IMR-90 (cell line): Measurements from ENCODE around the gene RPS6KA5. TPM values are rescaled to one million over a fixed set of nuclear protein-coding genes. Genes with fewer than 3 reads are reported as not detected.

Source experiments
- ATAC-seq: fragments of 200-7000 bp; cut with Tn5 transposase; 2 replicates; pipeline ENCODE4 v1.9.1; 2020; ENCODE audit warnings: low read depth, mild to moderate bottlenecking, moderate library complexity
- BruUV-seq: library from RNA; stranded (reverse); fragments of 400-500 nt; replicated peaks from 2 replicates; lab custom pipeline; 2021; lab: Mats Ljungman, UMichigan
- CTCF ChIA-PET: fragments of 300-600 bp; formaldehyde crosslinking; extraction: SDS; loops from one replicate; lab custom pipeline; 2021; ENCODE audit warnings: antibody characterized with exemption; lab: Yijun Ruan, JAX
- POLR2A ChIA-PET: fragments of 300-600 bp; sonication (Branson Sonifier 250); formaldehyde crosslinking; loops from one replicate; lab custom pipeline; 2022; ENCODE audit warnings: antibody characterized with exemption; ENCODE audit not compliant: unreplicated experiment; lab: Charles Lee
- DNase-seq: peaks from one replicate; pipeline ENCODE4 v3.0.0; 2013
- H2AFZ ChIP-seq: replicated peaks from 2 replicates; pipeline ENCODE3; 2013; ENCODE audit warnings: low read length, mild to moderate bottlenecking; ENCODE audit not compliant: poor library complexity
- H2AK5ac ChIP-seq: 2 replicates; pipeline ENCODE4 v1.6.1; 2013; ENCODE audit warnings: low read depth, low read length, inconsistent platforms
- H2AK9ac ChIP-seq: replicated peaks from 2 replicates; pipeline ENCODE3; 2013; ENCODE audit warnings: mild to moderate bottlenecking, low read depth, low read length, moderate library complexity; ENCODE audit not compliant: poor library complexity
- H2BK120ac ChIP-seq: 2 replicates; pipeline ENCODE4 v1.6.1; 2013; ENCODE audit warnings: low read depth, low read length, inconsistent platforms
- H2BK15ac ChIP-seq: 3 replicates; pipeline ENCODE4 v1.6.1; 2013; ENCODE audit warnings: low read depth, low read length, inconsistent platforms
- H2BK20ac ChIP-seq: 2 replicates; pipeline ENCODE4 v1.6.1; 2013; ENCODE audit warnings: low read depth, mild to moderate bottlenecking, inconsistent platforms, low read length, moderate library complexity
- H2BK5ac ChIP-seq: 2 replicates; pipeline ENCODE4 v1.6.1; 2013; ENCODE audit warnings: mild to moderate bottlenecking, low read depth, low read length, inconsistent platforms; ENCODE audit not compliant: poor library complexity, severe bottlenecking
- H3K14ac ChIP-seq: replicated peaks from 2 replicates; pipeline ENCODE4 v1.6.1; 2013; ENCODE audit warnings: low read depth, low read length, inconsistent platforms
- H3K18ac ChIP-seq: 2 replicates; pipeline ENCODE4 v1.6.1; 2013; ENCODE audit warnings: low read depth, low read length, control low read depth
- H3K23ac ChIP-seq: 2 replicates; pipeline ENCODE4 v1.6.1; 2013; ENCODE audit warnings: low read depth, low read length, inconsistent platforms
- H3K27ac ChIP-seq: 2 replicates; pipeline ENCODE4 v1.5.1; 2013; ENCODE audit warnings: mild to moderate bottlenecking, control low read depth, low read length; ENCODE audit not compliant: insufficient read depth
- H3K27me3 ChIP-seq: 2 replicates; pipeline ENCODE4 v1.6.1; 2013; ENCODE audit warnings: low read length; ENCODE audit not compliant: control insufficient read depth, insufficient read depth
- H3K36me3 ChIP-seq: 2 replicates; pipeline ENCODE4 v1.6.1; 2013; ENCODE audit warnings: low read length, mixed read lengths; ENCODE audit not compliant: control insufficient read depth, insufficient read depth
- H3K4ac ChIP-seq: 2 replicates; pipeline ENCODE4 v1.6.1; 2013; ENCODE audit warnings: low read depth, low read length, inconsistent platforms
- H3K4me1 ChIP-seq: 2 replicates; pipeline ENCODE4 v1.6.1; 2013; ENCODE audit warnings: low read length, mixed read lengths; ENCODE audit not compliant: control insufficient read depth, insufficient read depth
- H3K4me2 ChIP-seq: 2 replicates; pipeline ENCODE4 v1.6.1; 2013; ENCODE audit warnings: low read depth, mild to moderate bottlenecking, control low read depth, low read length, moderate library complexity
- H3K4me3 ChIP-seq: 2 replicates; pipeline ENCODE4 v1.5.1; 2013; ENCODE audit warnings: low read depth, mild to moderate bottlenecking, control low read depth, low read length, moderate library complexity; ENCODE audit not compliant: insufficient read depth
- H3K56ac ChIP-seq: 2 replicates; pipeline ENCODE4 v1.6.1; 2013; ENCODE audit warnings: low read length, inconsistent platforms; ENCODE audit not compliant: insufficient read depth; ENCODE audit errors: extremely low read depth
- H3K79me1 ChIP-seq, 2 experiments: 2 replicates each; pipeline ENCODE4 v1.6.1; 2013; ENCODE audit warnings: low read length in 2 of 2, inconsistent platforms in 1 of 2, low read depth in 1 of 2
- H3K9ac ChIP-seq: 2 replicates; pipeline ENCODE4 v1.6.1; 2013; ENCODE audit warnings: low read depth, low read length, control low read depth
- H3K9me1 ChIP-seq: 2 replicates; pipeline ENCODE4 v1.6.1; 2013; ENCODE audit warnings: low read length, inconsistent platforms; ENCODE audit not compliant: insufficient read depth
- H3K9me3 ChIP-seq: 2 replicates; pipeline ENCODE4 v1.6.1; 2013; ENCODE audit warnings: low read length; ENCODE audit not compliant: control insufficient read depth, insufficient read depth
- H4K20me1 ChIP-seq: 2 replicates; pipeline ENCODE4 v1.6.1; 2013; ENCODE audit warnings: low read length, inconsistent platforms; ENCODE audit not compliant: insufficient read depth
- H4K5ac ChIP-seq: 2 replicates; pipeline ENCODE4 v1.6.1; 2013; ENCODE audit warnings: mild to moderate bottlenecking, low read depth, low read length, control low read depth
- H4K8ac ChIP-seq, 2 experiments: 2 replicates each; pipeline ENCODE4 v1.6.1; 2013; ENCODE audit warnings: low read depth in 2 of 2, low read length in 2 of 2, control low read depth in 1 of 2, inconsistent platforms in 1 of 2
- H4K91ac ChIP-seq: 2 replicates; pipeline ENCODE4 v1.6.1; 2013; ENCODE audit warnings: low read depth, low read length, inconsistent platforms; ENCODE audit not compliant: insufficient read depth
- BHLHE40 ChIP-seq: fragments of 150-350 bp; IDR thresholded peaks from 2 replicates; pipeline ENCODE4 v1.6.1; 2016; ENCODE audit warnings: mild to moderate bottlenecking, low read depth, low read length
- CEBPB ChIP-seq: IDR thresholded peaks from 2 replicates; pipeline ENCODE4 v1.6.1; 2012; ENCODE audit warnings: low read depth, low read length, improper control_type of control experiment
- CHD1 ChIP-seq: IDR thresholded peaks from 2 replicates; pipeline ENCODE4 v1.6.1; 2012; ENCODE audit warnings: low read depth, low read length, improper control_type of control experiment
- CTCF ChIP-seq: conservative IDR thresholded peaks from 2 replicates; pipeline ENCODE4 v1.5.1; 2012; ENCODE audit warnings: mild to moderate bottlenecking, low read depth, low read length, improper control_type of control experiment
- ELK1 ChIP-seq: fragments of 150-350 bp; IDR thresholded peaks from 2 replicates; pipeline ENCODE4 v1.6.1; 2016; ENCODE audit warnings: low read depth, mild to moderate bottlenecking, low read length, moderate library complexity, borderline replicate concordance
- FOS ChIP-seq: fragments of 150-350 bp; IDR thresholded peaks from 2 replicates; pipeline ENCODE4 v1.6.1; 2016; ENCODE audit warnings: low read depth, low read length
- MAFK ChIP-seq: IDR thresholded peaks from 2 replicates; pipeline ENCODE4 v1.6.1; 2012; ENCODE audit warnings: low read depth, low read length, improper control_type of control experiment
- MAZ ChIP-seq: IDR thresholded peaks from 2 replicates; pipeline ENCODE4 v1.6.1; 2012; ENCODE audit warnings: low read depth, mild to moderate bottlenecking, low read length, improper control_type of control experiment, moderate library complexity, borderline replicate concordance
- MXI1 ChIP-seq: IDR thresholded peaks from 2 replicates; pipeline ENCODE4 v1.6.1; 2012; ENCODE audit warnings: low read depth, mild to moderate bottlenecking, low read length, moderate library complexity, borderline replicate concordance
- POLR2A ChIP-seq: IDR thresholded peaks from 2 replicates; pipeline ENCODE4 v1.6.1; 2012; ENCODE audit warnings: mild to moderate bottlenecking, low read depth, low read length
- RAD21 ChIP-seq: IDR thresholded peaks from 2 replicates; pipeline ENCODE4 v1.6.1; 2012; ENCODE audit warnings: low read length, improper control_type of control experiment
- USF2 ChIP-seq: fragments of 150-350 bp; IDR thresholded peaks from 2 replicates; pipeline ENCODE4 v1.6.1; 2017; ENCODE audit warnings: mild to moderate bottlenecking, antibody characterized with exemption, low read length, low read depth
- WGBS, 2 experiments: methylation state at CpG; one replicate each; pipeline versions ENCODE4 v1.1.5 to v1.1.7; 2013; ENCODE audit warnings: missing lambda C conversion rate in 2 of 2; ENCODE audit not compliant: insufficient read length in 1 of 2; ENCODE audit errors: extremely low coverage in 2 of 2; 5-methylcytosine and 5-hydroxymethylcytosine counted together
- dilution Hi-C: fragments of 300-500 bp; cut with HindIII; formaldehyde crosslinking; loops from one replicate; pipeline ENCODE4 v1.14.3; 2018; ENCODE audit warnings: low sequenced_read_pairs; ENCODE audit not compliant: unreplicated experiment
- in situ Hi-C: fragments of 300-500 bp; cut with MboI; formaldehyde crosslinking; loops from 3 replicates; pipeline ENCODE4 v1.14.3; 2019; ENCODE audit warnings: low sequenced_read_pairs, inconsistent platforms, mixed read lengths
- intact Hi-C: fragments of 100-400 bp; cut with micrococcal nuclease; formaldehyde crosslinking; loops from 2 replicates; pipeline ENCODE4 v1.10.0; 2022
- polyA plus RNA-seq, 3 experiments: library from polyadenylated mRNA; depleted of rRNA; stranded (reverse); fragments of >200 nt; gene quantifications; 2 replicates each; pipeline ENCODE4 v1.2.3, GENCODE V29; 2012; ENCODE audit warnings: low replicate concordance in 1 of 3
- total RNA-seq: library from RNA; depleted of rRNA; stranded (reverse); fragments of >200 nt; gene quantifications from 2 replicates; pipeline ENCODE4 v1.2.3, GENCODE V29; 2012

The RPS6KA5 gene
- total and polyA plus RNA-seq, 2 of the 4 experiments (the other 2 are of a cell fraction): 0.36 TPM

- H3K27ac ChIP-seq: peak overlapping the region; percentile 3; the same call in 1 of the 2 replicates
- CTCF ChIA-PET: interaction anchor here (0.6 kb wide), 1 partner anchor 23 kb away, joined by 3 read pairs; the partner anchor contains the start of gene TTC7B
- no TSS peak for BruUV-seq
- H3K9ac ChIP-seq: no peak overlapping the region
- H3K9me1 ChIP-seq: 0 out of 2 replicates have a peak, but pooled peaks cover 4% of the 10 kb centered on the region
- intact Hi-C loops: no loop called here
- H3K56ac ChIP-seq: peak overlapping the region; percentile 43; the same call in 1 of the 2 replicates
- dilution Hi-C loops: no loop called here
- peak overlapping the region; percentile 71 for H3K18ac ChIP-seq
- H2BK20ac ChIP-seq: peak overlapping the region; percentile 64; the same call in 1 of the 2 replicates
- H3K23ac ChIP-seq: peak overlapping the region; percentile 58
- H2AK5ac ChIP-seq: peak overlapping the region; percentile 71; the same call in 1 of the 2 replicates
- in situ Hi-C loops: no loop called here
- POLR2A ChIA-PET: interaction anchor here (0.9 kb wide), 1 partner anchor 19 kb away, joined by 4 read pairs; no protein-coding TSS in a partner anchor
- peak overlapping the region; percentile 91 for H2BK120ac ChIP-seq
- peak overlapping the region; percentile 73 for H3K4me2 ChIP-seq
- H3K9me3 ChIP-seq: no peaks in the 10 kb centered on the region
- H3K36me3 ChIP-seq: no peaks in the 10 kb centered on the region
- H3K4me1 ChIP-seq: peaks cover 7% of the 10 kb centered on the region; the same call in 1 of the 2 replicates
- peak overlapping the region; percentile 79 for H4K5ac ChIP-seq
- peak; percentile 63 for DNase-seq
- no peaks in the 10 kb centered on the region for H3K79me1 ChIP-seq
- TF ChIP-seq RAD21 (no peak), CHD1 (no peak), USF2 (no peak), MAFK (no peak), CTCF (no peak), CEBPB (no peak), POLR2A (no peak), BHLHE40 (no peak), FOS (no peak), MAZ (no peak), ELK1 (no peak), MXI1 (no peak)
- H2BK15ac ChIP-seq: peak overlapping the region; percentile 49; the same call in 2 of the 3 replicates
- H4K8ac ChIP-seq: peak overlapping the region; percentile 84 to 93
- WGBS, 2 experiments: no CpG with 5 or more reads among the region's 10 CpGs
- H3K14ac ChIP-seq: peak overlapping the region; percentile 58
- no peak overlapping the region for H3K4me3 ChIP-seq
- H2AFZ ChIP-seq: peak overlapping the region; percentile 88
- H4K91ac ChIP-seq: peak overlapping the region; percentile 79
- H3K4ac ChIP-seq: peak overlapping the region; percentile 83
- no peak overlapping the region for H2AK9ac ChIP-seq
- H3K27me3 ChIP-seq: no peaks in the 10 kb centered on the region
- ATAC-seq: peak; percentile 81
- peak overlapping the region; percentile 50 for H2BK5ac ChIP-seq
- no peaks in the 10 kb centered on the region for H4K20me1 ChIP-seq
Measured at GRCh38 chr14:90839024-90839888, 221.2 kb downstream of the RPS6KA5 start.
